Urothelium cell line (cell line): ENCODE data around the gene DGLUCY.
"Not testable (repeated sequence)": the region's sequence is repeated elsewhere in the genome, so short reads cannot be mapped to it uniquely, and the experiment has no call there.

Experiments
- DNase-seq: peaks from one replicate; pipeline ENCODE4 v3.0.0; 2011; ENCODE audit warnings: low spot score, mixed read lengths
- FAIRE-seq: peaks from 2 replicates; lab custom pipeline; 2011; peaks lifted over from hg19 to GRCh38; lab: Jason Lieb, UNC

The DGLUCY gene

DNA sequence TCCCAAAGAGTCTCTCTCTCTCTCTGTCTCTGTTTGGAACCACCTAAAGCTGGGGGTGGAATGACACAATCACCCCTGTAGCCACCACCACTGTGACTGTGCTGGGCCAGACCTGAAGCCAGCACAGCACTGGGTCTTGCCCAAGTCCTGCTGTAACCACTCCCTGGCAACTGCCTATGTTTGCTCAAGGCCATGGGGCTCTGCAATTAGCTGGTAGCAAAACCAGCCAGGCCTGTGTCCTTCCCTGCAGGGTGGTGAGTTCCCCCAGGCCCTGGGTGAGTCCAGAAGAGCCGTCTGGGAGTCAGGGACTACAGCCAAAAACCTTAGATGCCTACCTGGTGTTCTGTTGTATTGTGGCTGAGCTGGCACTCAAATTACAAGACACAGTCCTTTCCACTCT, 50.8 kb downstream of the DGLUCY start:
- no peak for FAIRE-seq
- DNase-seq: no peak

GRCh38 chr14:91167380-91167770, 53.5 kb downstream of the DGLUCY start:
- FAIRE-seq (no peak), DNase-seq (no peak)

DNA sequence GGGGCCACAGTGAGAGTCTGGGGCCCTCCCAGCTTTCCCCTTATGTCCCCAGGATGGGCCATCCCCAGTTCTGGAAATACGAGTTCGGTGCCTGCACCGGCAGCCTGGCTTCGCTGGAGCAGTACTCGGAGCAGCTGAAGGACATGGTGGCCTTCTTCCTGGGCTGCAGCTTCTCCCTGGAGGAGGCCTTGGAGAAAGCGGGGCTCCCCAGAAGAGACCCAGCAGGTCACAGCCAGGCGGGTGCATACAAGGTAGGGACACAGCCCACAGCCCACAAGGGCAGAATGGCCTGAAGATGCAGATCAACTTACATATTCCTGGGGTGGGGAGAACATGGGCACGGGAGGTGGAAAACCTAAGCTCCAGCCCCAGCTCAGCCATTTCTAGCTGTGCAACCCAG, 56.1 kb downstream of the DGLUCY start:
- no peak for DNase-seq
- FAIRE-seq: no peak

- no peak for DNase-seq
- no peak for FAIRE-seq
These were observed 56.7 kb downstream of the DGLUCY start for GRCh38 chr14:91170504-91171121.

DNA sequence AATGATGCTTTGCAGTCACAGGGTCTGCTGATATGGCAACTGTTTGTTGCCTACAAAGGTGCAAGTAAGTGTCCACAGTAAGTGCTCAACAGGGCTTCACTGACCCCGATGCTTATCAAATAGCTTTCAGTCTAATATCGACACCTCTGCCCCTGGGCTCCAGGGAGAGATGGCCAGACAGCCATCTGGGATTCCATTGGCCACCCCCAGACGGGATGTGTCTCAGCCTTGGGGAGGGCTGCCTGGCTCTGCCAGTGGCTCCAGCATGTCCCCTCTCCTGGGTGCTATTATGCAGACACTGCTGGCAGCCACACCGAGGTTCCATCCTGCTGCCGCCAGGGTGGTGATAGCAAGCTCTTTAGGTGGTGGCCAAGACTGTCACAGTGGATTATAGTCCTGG, 57.4 kb downstream of the DGLUCY start:
- FAIRE-seq: no peak
- DNase-seq: no peak

- FAIRE-seq: no peak
- DNase-seq: peak; percentile 66
These were observed 59.4 kb downstream of the DGLUCY start for GRCh38 chr14:91173221-91173670.

DNA sequence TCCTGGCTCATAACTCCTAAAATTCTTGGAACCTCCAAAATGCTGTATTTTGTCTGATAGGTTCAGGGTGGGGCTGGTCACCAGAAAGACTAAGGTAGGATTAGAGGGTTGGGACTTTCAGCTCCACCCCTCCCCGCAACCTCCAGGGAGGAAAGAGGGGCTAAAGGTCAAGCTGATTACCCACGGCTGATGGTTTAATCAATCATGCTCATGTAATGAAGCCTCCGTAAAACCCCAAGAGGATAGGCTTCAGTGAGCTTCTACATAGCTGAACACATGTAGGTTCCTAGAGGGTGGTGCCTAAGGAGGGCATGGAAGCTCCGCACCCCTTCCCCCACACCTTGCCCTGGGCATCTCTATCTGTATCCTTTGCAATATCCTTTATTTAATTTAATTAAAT, 60.0 kb downstream of the DGLUCY start:
- FAIRE-seq: no peak
- no peak for DNase-seq

DNA sequence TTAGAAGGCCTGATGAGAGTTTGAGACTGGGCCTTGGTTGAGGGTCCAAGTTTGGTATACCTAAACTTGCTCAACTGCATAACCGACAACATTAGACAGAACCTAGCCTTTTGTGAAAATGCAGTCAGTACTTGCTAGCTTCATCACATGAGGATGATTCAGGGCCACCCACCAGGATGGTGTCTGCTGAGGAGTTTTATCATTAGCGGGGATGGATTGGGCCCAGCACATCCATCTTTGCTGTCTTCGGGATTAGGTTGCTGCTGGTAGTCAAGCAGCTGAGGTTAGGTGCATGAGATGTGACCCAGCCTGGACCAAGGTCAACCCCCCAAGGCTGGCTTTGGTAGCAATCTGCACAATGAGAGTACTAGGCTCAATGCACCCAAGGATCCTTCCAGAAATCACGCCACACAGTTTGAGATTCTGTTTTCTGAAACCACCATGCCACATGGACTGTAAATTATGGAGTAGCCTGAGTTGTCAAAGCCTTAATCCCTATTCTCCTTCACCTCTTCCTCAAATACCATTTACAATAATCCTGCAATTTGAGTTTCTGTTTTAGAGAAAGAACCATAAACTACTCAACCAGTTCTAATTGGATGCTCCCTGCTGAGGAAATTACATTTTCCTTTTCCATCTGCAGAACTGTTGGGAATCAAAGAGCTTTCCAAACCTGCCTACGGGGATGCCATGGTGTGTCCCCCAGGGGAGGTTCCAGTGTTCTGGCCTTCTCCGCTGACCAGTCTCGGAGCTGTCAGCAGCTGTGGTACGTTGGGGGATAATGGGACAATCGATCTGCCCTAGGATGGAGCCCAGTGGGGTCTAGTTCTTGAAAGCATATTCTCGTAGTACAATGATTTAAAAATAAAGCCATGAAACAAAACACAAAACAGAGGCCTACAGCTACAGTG, 61.7 kb downstream of the DGLUCY start:
- DNase-seq (no peak), FAIRE-seq (no peak)

DNA sequence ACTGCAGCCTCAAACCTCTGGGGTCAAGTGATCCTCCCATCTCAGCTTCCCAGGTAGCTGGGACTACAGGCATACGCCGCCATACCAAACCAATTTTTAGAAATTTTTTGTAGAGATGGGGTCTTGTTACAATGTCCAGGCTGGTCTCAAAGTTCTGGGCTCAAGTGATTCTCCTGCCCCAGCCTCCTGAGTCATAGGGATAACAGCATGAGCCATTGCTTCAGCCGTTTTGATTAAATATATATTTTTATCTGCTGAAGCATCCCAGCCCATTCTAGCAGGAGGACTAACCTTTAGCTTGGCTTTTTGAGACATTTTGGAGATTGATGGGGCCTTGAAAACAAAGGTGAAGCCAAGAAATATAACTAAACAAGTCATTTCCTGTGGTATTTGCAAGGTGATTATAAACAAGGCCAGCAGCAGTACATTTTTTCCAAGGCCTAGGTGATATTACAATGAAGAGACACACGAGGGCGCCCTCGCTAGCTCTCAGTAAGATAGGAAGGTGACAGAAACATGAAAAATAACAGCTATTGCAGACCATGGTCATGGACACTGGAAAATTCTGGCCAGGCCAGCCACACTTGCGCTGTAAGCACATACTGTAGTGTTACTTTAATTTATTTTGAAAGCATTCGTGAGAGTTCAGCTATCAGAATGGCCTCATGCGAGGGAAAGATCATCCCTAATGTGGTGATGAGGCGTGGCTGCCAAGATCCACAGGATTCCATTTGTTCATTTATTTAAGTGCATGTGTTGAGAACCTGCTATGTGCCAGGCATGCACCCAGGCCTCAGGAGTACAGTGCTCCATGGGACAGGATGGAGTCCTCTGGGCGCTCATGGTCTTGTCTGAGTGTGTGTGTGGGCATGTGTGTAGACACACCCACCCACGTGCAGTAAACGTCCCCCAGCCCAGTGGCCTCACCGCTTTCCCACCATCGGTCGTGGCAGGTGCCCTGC, 63.5 kb downstream of the DGLUCY start:
- FAIRE-seq: no peak
- peak; percentile 48 for DNase-seq

DNA sequence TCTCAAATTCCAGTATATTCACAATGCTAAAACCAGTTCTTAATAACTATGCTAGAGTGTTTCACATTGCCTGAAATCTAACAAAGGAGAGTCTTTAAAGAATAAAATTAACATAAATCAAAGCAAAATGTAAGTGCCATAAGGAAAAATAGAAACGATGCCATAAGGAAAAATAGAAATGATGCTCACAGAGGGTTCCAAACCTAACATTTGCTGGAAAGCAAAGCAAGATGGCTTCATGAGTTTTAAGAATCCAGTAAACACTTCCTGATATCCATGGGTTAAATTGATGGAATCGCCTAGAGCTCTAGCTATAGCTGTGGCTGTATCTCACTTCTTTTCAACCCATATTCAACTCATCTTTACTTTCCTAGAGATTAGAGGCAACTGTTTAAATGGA, 66.7 kb downstream of the DGLUCY start:
- FAIRE-seq: no peak
- DNase-seq: no peak

GRCh38 chr14:91182753-91183152, 68.9 kb downstream of the DGLUCY start:
- not testable (repeated sequence) for FAIRE-seq

GRCh38 chr14:91184559-91184958, 70.7 kb downstream of the DGLUCY start:
- DNase-seq: no peak
- no peak for FAIRE-seq

More at GRCh38 chr14:91182753-91183152, 68.9 kb downstream of the DGLUCY start:
- DNase-seq: not testable (repeated sequence)

DNA sequence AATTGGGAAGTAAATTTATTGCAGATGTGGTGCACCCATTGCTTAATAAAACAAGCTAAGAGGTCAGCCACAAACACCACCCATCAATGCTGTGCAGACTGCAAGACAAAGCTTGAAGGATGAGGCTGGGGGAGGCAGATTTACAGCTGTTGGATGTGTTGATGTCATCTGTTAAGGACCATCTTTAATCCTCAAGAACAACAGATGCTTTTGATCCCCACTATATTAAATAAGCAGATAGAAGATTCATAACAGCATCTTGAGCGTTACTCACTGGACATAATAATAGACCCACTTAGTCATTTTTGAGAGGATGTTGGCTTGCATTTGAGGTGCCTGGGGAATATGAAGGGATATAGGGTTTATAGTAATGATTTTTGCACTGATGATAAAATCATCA, 71.8 kb downstream of the DGLUCY start:
- FAIRE-seq (no peak), DNase-seq (no peak)

DNA sequence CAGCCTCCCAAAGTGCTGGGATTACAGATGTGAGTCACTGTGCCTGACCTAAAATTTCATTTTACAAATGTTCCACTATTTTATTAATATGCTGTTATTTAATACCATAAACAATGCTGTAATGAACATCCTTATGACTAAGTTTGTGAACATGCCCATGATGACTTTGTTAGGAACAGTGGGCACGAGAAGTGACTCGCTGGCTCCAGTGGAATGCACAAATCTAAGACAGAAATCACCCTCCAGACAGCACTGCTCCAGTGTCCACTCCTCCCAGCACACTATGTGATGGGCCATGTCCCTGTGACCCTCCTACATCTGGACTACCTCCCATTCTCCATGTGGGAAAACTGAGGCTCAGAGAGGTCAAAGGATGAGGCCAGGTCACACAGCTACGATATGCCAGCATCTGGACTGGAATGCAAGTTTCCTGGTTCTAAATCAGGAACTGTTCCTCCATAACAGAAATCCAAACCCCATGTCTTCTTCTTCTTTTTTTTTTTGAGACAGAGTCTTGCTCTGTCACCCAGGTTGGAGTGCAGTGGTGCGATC, 72.7 kb downstream of the DGLUCY start:
- DNase-seq (no peak), FAIRE-seq (no peak)

- no peak for FAIRE-seq
These were observed 73.4 kb downstream of the DGLUCY start for GRCh38 chr14:91187271-91187670.

DNA sequence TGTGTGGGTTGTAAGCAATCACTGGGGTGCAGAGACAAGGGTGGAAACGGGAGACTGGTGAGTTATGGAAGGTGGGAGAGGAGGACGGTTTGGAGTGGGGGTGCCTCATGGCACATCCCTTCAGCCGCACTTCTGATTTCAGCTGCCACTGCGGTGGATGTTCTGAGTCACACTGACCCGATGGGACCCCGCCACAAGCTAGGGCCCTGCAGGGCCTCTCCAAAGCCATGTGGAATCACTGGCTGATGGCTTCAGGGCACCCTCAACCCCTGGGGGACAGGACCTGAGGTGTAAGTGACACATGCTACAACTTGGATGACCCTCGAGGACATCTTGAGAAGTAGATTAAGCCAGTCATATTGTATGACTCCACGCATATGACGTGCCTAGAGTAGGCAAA, 77.0 kb downstream of the DGLUCY start:
- DNase-seq (no peak), FAIRE-seq (no peak)

More at GRCh38 chr14:91187271-91187670, 73.4 kb downstream of the DGLUCY start:
- no peak for DNase-seq

- FAIRE-seq (no peak), DNase-seq (no peak)
These were observed 79.2 kb downstream of the DGLUCY start for GRCh38 chr14:91193069-91193468.

- FAIRE-seq (no peak), DNase-seq (no peak)
These were observed 82.0 kb downstream of the DGLUCY start for GRCh38 chr14:91195881-91196280.

GRCh38 chr14:91197631-91198030, 83.8 kb downstream of the DGLUCY start:
- no peak for DNase-seq
- FAIRE-seq: no peak

DNA sequence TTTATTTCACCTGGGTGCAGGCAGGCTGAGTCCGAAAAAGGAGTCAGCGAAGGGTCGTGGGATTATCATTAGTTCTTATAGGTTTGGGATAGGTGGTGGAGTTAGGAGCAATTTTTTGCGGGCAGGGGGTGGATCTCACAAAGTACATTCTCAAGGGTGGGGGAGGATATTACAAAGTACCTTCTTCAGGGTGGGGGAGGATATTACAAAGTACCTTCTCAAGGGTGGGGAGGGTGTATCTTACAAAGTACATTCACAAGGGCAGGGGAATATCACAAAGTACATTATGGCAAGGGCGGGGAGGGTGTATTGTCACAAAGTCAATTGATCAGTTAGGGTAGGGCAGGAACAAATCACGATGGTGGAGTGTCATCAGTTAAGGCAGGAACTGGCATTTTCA, 86.9 kb downstream of the DGLUCY start:
- not testable (repeated sequence) for FAIRE-seq

More for the DNA sequence above, 86.9 kb downstream of the DGLUCY start:
- DNase-seq: not testable (repeated sequence)
